ENCODE results near the gene ACOX2.

ACOX2 gene

DNA sequence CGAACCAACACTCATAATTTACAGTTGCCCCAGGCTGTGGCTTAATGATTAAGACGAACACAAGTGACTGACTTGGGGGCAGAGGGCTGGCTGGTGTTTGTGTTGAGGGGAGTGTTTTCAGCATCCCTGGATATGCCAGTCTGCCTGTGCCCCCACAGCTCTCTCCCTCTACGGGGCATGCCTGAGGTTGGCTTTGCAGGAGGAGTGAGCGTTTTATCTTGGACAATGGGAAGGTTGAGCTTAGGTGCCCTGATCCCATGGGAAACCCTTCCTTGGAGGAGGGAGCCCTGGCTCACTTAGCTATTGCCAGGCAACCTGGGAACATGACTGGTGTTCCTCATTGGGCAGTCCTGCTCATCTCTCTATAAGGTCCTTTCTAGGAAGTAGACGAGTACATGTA is 22.6 kb upstream of the ACOX2 start:
- TF ChIP-seq, protein P1, sequence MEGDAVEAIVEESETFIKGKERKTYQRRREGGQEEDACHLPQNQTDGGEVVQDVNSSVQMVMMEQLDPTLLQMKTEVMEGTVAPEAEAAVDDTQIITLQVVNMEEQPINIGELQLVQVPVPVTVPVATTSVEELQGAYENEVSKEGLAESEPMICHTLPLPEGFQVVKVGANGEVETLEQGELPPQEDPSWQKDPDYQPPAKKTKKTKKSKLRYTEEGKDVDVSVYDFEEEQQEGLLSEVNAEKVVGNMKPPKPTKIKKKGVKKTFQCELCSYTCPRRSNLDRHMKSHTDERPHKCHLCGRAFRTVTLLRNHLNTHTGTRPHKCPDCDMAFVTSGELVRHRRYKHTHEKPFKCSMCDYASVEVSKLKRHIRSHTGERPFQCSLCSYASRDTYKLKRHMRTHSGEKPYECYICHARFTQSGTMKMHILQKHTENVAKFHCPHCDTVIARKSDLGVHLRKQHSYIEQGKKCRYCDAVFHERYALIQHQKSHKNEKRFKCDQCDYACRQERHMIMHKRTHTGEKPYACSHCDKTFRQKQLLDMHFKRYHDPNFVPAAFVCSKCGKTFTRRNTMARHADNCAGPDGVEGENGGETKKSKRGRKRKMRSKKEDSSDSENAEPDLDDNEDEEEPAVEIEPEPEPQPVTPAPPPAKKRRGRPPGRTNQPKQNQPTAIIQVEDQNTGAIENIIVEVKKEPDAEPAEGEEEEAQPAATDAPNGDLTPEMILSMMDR (IDR thresholded peaks at IDR 0.05; ENCODE audit: low read depth, low read length, missing control alignments): no peak
- Histone ChIP-seq H3K36me3 (replicated peaks) (no peaks in the 10 kb centered on the region), H3K27ac (no peak overlapping the region), H3K4me3 (ENCODE audit: low read depth, low read length) (no peak overlapping the region), H3K27me3 (replicated peaks) (no peaks in the 10 kb centered on the region)
- in situ Hi-C loops (cut with HindIII; ENCODE audit: low pct_ligation_motif_present, low sequenced_read_pairs): no loop called here
- no peak for DNase-seq

DNA sequence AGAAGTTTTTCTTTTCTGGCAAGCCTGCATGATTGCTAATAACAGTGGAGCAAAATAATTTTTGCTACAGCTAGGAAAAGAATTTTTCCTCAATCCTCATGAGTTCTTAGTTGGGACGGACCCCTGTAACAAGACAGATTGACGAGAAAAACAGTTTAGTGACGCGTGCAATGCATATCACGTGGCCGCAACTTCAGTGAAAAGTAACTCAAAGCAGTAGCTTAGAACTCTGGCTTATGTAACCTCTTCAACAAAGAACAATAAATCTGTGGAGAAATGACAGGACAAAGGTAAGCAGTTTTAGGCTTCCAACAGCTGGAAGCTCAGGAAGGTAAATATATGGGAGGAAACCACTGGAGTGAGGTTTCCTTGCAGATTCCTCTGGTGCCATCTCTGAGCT is 20.5 kb upstream of the ACOX2 start:
- TF ChIP-seq, protein P1 (IDR thresholded peaks at IDR 0.05; ENCODE audit: low read depth, low read length, missing control alignments): no peak
- Histone ChIP-seq H3K27me3 (replicated peaks) (no peaks in the 10 kb centered on the region), H3K36me3 (replicated peaks) (no peaks in the 10 kb centered on the region), H3K27ac (no peak overlapping the region), H3K4me3 (ENCODE audit: low read depth, low read length) (no peak overlapping the region)
- DNase-seq: no peak
- in situ Hi-C loops (cut with HindIII; ENCODE audit: low pct_ligation_motif_present, low sequenced_read_pairs): no loop called here

DNA sequence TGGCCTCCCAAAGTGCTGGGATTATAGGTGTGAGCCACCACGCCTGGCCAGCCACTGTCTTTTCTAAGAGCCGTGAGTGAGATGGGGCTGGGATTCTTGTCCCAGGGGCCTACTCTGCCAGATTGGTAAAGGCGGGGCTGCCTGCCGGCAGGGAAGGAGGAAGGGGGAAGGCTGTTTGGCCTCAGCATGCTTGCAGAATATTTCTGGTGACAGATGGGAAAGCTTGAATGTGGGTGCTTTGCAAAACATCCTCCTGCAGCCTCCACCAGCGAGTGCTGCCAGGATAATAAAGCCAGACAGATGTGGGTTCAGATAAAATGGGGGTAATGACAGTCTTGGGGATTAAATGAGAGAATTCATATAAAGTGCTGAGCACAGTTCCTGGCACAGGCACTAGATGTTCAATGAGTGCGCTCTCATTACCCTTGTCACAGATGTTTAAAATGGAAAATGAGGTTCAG is 19.8 kb upstream of the ACOX2 start:
- no peaks in the 10 kb centered on the region for H3K27me3 ChIP-seq (replicated peaks)
- no peak overlapping the region for H3K27ac ChIP-seq
- no peak overlapping the region for H3K4me3 ChIP-seq (ENCODE audit: low read depth, low read length)
- no peaks in the 10 kb centered on the region for H3K36me3 ChIP-seq (replicated peaks)
- TF ChIP-seq, protein P1 (IDR thresholded peaks at IDR 0.05; ENCODE audit: low read depth, low read length, missing control alignments): no peak
- in situ Hi-C loops (cut with HindIII; ENCODE audit: low pct_ligation_motif_present, low sequenced_read_pairs): no loop called here
- DNase-seq: no peak

DNA sequence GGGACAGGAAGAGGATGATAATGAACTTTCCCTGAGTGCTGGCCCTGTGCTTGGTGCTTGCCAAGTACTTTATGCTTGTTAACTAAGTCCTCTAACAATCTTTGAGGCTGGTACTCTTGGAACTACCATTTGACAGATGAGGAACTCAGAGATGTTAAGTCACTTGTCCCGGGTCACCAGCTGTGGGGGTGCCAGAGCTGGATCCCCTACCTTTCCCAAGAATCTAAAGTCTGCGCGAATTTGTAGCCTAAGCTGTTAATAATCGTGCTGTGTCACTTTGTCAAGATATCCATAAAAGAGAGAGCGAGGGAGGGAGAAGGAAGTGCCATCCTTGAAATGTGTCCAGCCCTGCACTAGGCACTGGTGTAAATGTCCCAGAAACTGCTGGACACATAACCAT is 19.0 kb upstream of the ACOX2 start:
- in situ Hi-C loops (cut with HindIII; ENCODE audit: low pct_ligation_motif_present, low sequenced_read_pairs): no loop called here
- no peak overlapping the region for H3K4me3 ChIP-seq (ENCODE audit: low read depth, low read length)
- TF ChIP-seq, protein P1 (IDR thresholded peaks at IDR 0.05; ENCODE audit: low read depth, low read length, missing control alignments): no peak
- DNase-seq: no peak
- no peaks in the 10 kb centered on the region for H3K27me3 ChIP-seq (replicated peaks)
- H3K36me3 ChIP-seq (replicated peaks): no peaks in the 10 kb centered on the region
- H3K27ac ChIP-seq: no peak overlapping the region

DNA sequence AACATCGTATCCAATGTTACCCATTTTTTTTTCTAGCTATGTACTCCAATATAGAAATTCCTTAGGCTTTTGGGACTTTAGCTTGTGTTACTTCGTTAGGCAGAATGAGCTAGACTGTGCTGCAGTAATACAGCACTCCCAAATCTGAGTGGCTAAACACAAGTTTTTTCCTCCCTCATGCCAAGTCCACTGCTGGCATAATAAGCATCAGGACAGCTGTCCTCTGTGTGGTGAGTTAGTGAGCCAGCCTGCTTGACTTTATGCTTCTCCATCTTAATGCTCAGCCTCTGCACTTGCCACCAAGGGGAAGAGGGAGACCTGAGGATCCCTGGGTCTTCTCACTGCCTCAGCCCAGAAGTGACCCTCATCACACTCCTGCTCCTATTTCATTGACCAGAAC is 18.2 kb upstream of the ACOX2 start:
- Histone ChIP-seq H3K36me3 (replicated peaks) (no peaks in the 10 kb centered on the region), H3K27me3 (replicated peaks) (no peaks in the 10 kb centered on the region), H3K4me3 (ENCODE audit: low read depth, low read length) (no peak overlapping the region), H3K27ac (no peak overlapping the region)
- DNase-seq: no peak
- in situ Hi-C loops (cut with HindIII; ENCODE audit: low pct_ligation_motif_present, low sequenced_read_pairs): no loop called here
- TF ChIP-seq, protein P1 (IDR thresholded peaks at IDR 0.05; ENCODE audit: low read depth, low read length, missing control alignments): no peak

DNA sequence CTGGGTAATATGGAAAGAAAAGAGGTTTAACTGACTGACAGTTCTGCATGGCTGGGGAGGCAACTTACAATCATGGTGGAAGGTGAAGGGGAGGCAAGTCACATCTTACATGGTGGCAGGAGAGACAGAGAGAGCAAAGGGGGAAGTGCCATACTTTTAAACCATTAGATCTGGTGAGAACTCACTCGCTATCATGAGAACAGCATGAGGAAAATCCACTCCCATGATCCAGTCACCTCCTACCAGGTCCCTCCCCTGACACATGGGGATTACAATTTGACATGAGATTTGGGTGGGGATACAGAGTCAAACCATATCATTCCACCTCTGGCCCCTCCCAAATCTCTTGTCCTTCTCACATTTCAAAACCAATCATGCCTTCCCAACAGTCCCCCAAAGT is 16.0 kb upstream of the ACOX2 start:
- TF ChIP-seq, protein P1 (IDR thresholded peaks at IDR 0.05; ENCODE audit: low read depth, low read length, missing control alignments): no peak
- no peak for DNase-seq
- Histone ChIP-seq H3K36me3 (replicated peaks) (no peaks in the 10 kb centered on the region), H3K27me3 (replicated peaks) (no peaks in the 10 kb centered on the region), H3K27ac (no peak overlapping the region), H3K4me3 (ENCODE audit: low read depth, low read length) (no peak overlapping the region)
- in situ Hi-C loops (cut with HindIII; ENCODE audit: low pct_ligation_motif_present, low sequenced_read_pairs): no loop called here
